Uterus (tissue), 2 donors: Measurements from ENCODE around the gene GLI1.

Experiments used
- POLR2A ChIP-seq, 2 donors: fragments of 450-650 bp; IDR thresholded peaks; one replicate each; pipeline ENCODE4 v1.6.1; 2016; ENCODE audit warnings: antibody characterized with exemption in 2 of 2, mild to moderate bottlenecking in 1 of 2, moderate library complexity in 1 of 2
- TF ChIP-seq, protein P1 (sequence below), 4 experiments: fragments of 200-600 bp in 2 of 4; fragments of 450-650 bp in 2 of 4; sonication (generic) in 2 of 4; IDR thresholded peaks; one replicate each; pipeline ENCODE4 v1.5.1; 2016 to 2019; ENCODE audit warnings: antibody characterized with exemption in 4 of 4, mild to moderate bottlenecking in 2 of 4, moderate library complexity in 1 of 4

DNA sequence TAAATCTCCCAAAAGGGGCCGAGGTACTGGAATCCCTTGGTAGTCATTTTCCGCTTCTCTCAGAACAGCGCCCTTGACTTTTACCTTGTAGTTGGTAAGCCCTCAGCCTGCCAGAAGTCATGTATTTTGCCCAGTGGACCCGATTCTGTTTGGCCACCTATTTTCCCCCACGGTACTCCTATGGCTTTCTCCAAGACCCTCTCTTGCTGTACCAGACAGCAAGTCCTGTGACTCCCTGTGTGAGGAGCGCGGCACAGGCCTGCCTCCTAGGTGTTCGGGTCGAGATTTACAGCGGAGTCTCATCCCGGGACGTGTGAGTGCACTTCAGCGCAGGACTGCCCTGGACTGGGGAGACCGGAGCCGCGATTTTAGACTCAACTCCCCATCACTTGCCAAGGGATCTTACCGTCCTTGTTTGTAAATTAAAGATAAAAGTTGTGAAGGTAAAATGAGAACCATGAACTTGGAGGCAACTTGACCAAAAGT is 62.0 kb downstream of the GLI1 start:
- TF ChIP-seq POLR2A (IDR thresholded peaks at IDR 0.05), result no peak
- TF ChIP-seq, protein P1, sequence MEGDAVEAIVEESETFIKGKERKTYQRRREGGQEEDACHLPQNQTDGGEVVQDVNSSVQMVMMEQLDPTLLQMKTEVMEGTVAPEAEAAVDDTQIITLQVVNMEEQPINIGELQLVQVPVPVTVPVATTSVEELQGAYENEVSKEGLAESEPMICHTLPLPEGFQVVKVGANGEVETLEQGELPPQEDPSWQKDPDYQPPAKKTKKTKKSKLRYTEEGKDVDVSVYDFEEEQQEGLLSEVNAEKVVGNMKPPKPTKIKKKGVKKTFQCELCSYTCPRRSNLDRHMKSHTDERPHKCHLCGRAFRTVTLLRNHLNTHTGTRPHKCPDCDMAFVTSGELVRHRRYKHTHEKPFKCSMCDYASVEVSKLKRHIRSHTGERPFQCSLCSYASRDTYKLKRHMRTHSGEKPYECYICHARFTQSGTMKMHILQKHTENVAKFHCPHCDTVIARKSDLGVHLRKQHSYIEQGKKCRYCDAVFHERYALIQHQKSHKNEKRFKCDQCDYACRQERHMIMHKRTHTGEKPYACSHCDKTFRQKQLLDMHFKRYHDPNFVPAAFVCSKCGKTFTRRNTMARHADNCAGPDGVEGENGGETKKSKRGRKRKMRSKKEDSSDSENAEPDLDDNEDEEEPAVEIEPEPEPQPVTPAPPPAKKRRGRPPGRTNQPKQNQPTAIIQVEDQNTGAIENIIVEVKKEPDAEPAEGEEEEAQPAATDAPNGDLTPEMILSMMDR (IDR thresholded peaks at IDR 0.05), result no peak
